GM18519 (cell line): Measurements from ENCODE around the gene FEN1.

Source experiments
- ATAC-seq: cut with Tn5 transposase; IDR thresholded peaks from one replicate; pipeline ENCODE4 v1.9.1; 2021; ENCODE audit warnings: mild to moderate bottlenecking, moderate library complexity; ENCODE audit not compliant: unreplicated experiment, low FRiP score

FEN1 gene

DNA sequence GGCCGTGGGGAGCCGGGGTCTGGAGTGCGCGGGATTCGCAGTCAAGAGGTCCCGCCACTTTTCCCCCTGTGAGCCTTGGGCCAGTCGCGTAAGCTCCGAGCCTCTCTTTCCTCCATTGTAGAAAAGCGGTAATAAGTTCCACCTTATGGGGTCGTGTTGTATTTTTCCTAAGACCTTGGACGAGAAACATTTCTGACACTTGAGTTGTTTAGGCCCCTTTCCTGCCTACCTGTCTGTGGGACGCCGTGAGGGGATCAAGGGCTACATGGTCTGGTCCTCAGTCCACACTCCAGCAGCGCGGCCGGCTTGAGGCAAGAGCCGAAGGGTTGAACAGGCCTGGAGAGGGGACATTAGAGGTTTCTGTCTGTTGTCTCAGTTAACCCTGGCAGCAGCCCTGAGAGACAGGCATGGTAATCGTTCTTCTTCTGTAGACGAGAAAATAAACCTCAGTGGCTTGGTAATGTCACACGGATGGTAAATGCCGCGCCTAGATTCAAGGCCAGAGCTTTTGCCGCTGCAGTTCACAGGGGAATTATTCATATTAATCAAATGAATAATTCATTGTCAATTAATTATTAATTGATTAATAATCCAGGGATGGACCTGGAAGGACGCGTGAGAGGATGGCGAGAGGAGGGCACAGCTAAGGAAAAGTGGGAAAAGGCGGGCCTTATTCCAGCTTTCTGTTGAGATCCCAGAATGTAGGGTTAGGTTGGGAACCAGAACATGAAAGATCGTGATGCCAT lies 545 bp downstream of the FEN1 start:
- ATAC-seq: no peak

DNA sequence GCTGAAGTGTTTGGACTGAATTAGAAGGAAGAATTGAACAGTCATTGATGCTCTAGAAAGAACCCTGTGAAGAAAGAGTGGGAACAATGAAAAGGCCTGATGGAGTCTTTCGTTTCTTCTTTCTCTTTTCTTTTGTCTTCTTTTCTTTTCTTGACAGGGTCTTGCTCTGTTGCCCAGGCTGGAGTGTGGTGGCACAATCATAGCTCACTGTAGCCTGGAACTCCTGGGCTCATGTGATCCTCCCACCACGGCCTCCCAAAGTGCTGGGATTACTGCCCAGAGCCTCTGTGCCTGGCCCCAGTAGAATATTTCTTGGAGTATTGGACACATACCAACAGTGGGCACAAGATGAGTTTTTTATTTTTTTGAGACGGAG lies 1.1 kb downstream of the FEN1 start:
- no peak for ATAC-seq

GRCh38 chr11:61794579-61794978 lies 1.9 kb downstream of the FEN1 start:
- ATAC-seq: no peak

DNA sequence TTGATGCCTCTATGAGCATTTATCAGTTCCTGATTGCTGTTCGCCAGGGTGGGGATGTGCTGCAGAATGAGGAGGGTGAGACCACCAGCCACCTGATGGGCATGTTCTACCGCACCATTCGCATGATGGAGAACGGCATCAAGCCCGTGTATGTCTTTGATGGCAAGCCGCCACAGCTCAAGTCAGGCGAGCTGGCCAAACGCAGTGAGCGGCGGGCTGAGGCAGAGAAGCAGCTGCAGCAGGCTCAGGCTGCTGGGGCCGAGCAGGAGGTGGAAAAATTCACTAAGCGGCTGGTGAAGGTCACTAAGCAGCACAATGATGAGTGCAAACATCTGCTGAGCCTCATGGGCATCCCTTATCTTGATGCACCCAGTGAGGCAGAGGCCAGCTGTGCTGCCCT lies 2.7 kb downstream of the FEN1 start:
- ATAC-seq: no peak

- no peak for ATAC-seq
Observed at GRCh38 chr11:61795876-61796526, 3.3 kb downstream of the FEN1 start.

GRCh38 chr11:61797263-61797944 lies 4.7 kb downstream of the FEN1 start:
- no peak for ATAC-seq

DNA sequence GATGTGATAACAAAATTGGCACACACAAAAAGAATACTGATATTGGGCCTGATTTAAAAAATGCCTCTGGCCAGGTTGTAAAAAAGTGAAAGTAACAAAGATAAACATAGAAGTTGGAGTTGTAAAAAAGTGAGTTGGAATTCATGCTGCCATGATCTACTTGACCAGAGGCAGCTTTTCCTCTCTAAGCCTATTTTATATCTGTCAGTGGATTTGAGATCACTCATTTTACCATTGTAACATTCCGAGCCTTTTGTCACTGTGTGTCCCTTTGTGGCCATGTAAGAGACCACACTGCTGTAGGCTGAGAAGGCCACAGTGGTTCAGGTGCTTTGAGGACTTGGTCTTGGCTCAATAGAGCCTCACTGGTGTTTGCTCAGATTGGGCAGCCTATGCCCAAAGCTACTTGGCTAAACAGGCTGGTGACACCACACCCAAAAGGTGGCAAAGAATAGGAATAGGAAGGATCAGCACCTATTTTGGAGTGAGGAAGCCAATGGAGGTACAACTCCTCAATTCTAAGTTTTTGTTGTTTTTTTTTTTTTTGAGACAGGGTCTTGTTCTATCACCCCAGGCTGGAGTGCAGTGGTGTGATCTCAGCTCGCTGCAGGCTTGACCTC lies 7.1 kb downstream of the FEN1 start:
- no peak for ATAC-seq

DNA sequence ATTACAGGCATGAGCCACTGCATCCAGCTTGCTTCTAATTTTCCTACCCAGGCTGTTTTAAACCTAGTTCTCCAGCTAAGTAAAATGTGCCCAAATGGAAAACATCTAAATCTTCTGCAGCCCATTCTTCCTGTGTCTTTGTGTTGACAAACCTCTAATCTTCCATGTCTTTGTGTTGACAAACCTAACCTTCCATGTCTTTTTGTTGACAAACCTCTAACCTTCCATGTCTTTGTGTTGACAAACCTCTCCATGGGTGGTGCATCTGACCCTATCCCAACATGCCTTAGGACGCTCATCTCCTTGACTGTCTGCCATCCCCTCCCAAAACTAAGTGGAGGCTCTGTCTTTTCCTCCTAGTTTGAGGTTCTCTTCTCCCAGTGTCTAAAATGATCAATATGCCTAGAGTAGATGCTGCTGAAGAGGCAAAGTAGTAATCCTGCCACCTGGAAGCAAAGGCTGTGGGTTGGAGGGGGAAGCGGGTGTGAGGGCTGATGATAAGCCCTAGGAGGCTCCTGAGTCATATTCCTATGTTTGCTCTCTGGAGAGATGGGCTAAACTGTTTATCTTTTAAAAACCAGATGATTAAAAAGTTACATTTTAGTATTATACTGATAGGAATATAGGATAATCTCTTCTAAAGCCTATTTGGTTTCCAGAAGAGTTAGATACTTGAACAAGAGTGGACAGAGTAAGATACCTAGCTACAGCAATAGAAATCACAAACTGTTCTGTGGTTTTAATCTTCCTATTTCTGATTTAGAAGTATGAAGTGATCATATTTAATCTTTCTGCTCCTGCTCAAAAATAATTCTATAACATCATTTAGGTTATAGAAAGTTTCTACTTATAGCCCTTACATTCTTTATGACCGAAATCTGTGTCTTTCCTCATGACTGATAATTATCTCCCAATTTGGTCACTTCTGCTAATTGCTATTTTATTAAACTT lies 7.9 kb downstream of the FEN1 start:
- no peak for ATAC-seq

GRCh38 chr11:61802605-61803004 lies 9.9 kb downstream of the FEN1 start:
- ATAC-seq: no peak

DNA sequence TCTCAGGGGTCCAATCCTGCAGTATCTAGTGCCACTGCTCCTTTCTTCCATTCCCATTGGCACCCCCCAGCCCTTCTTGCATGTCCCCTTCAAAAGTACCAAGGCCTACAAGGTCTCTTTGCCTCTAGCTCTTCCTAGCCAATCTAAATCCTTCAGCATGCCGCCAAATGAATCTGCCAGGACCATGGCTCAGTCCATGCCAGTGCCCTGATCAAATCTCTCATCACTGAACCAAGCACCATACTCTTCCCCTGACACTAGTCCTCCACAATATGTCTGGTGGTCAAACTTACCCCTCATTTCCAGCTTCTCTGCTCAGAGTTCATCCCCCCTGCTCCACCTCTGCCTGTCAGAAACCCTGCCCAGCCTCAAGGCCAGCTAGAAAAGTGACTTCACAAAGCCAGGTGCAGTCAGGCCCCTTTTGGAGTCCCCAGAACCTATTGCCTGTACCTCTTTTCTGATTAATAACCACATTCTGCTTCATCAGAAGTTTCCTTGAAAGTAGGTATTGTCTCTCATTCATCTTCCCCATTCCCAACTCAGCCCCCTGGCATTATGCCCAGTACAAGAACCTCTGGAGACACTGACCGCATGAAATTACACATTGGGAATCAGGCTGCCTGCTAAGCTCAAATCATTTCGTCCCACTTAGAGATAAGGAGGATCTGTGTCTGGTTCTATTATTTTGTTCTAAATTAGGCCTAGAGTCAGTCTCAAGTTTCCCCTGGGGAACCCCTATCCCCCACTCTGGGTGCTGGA lies 11.4 kb downstream of the FEN1 start:
- no peak for ATAC-seq

GRCh38 chr11:61805146-61805545 lies 12.4 kb downstream of the FEN1 start:
- ATAC-seq: no peak

DNA sequence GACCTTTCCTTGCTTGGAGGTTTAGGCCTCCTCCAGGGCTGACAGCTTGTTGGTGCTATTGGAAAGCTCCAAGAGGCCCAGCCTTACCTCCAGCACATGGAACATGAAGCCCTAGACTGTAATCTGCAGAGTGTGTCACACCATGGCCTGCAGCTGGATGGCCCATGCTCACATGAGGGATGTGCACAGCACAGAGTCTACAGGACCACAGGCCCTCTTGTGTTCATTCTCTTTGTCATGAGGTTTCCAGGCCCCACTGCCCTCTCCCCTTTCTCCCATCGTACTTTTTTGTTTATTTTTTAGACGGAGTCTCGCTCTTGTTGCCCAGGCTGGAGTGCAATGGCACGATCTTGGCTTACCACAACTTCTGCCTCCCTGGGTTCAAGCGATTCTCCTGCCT lies 14.1 kb downstream of the FEN1 start:
- ATAC-seq: no peak

DNA sequence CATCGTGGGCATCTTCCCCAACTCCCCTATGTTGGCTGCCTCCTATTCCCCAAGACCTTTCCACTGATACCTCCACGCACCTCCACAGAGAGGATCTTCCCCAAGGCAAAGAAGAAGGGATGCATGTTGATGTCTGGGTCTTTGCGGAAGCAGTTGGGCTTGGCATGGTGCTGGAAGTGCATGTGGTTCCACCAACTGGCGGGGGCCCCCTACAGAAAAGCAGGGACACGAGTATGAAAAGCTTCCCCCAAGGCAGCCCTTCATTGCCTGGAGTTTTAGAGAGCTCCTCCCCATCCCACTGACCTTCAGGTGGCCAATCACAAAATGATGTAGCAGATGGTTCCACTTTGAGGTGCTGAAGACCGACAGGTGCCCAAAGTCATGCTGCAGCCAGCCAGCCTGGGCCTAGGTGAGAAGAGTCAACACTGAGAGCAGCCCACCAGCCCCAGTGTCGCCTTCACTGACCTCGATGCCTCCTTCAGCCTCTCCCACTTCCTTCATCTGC lies 18.0 kb downstream of the FEN1 start:
- no peak for ATAC-seq

DNA sequence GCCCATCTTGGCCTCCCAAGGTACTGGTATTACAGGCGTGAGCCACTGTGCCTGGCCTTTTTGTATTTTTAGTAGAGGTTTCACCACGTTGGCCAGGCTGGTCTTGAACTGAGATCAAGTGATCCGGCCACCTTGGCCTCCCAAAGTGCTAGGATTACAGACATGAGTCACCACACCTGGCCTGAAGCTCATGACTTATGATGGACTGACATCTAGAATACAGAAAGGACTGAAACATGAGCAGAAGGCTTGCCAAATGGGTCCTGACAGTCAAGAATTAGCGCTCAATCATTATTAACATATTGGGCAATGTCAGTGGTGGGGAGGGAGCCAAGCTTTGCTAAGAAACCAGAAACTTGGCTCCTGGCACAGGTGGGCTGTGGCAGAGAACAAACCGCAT lies 19.1 kb downstream of the FEN1 start:
- ATAC-seq: no peak

DNA sequence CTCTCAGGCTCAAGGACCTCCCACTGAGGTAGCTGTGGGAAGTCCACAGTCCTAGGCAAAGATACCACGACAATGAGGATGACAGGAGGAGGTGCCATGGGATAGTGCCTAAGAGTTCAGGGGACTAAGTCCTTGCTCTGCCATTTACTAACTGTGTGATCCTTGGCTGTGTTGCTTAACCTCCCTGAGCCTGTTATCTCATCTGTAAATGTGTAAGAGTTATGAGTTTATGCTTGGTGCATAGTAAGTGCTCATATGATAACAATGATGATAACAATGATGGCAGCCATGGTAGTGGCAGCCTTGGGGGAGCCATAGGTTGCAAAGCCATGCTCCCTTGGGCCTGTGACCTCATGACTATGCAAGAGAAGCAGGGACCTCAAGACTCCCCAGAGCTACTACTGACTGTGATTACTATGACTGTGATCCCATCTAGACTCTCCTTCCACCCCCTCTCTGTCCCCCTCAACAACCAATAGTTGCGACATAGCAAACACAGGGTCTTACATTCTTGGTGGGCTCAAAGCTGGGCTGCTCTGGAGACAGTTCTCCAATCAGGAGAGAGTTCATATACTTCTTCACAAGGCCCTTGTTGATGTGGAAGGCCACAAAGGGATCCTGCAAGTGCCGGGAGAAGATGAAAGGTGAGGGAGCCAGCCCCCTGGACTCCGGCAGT lies 20.2 kb downstream of the FEN1 start:
- no peak for ATAC-seq

GRCh38 chr11:61814247-61814957 lies 21.7 kb downstream of the FEN1 start:
- no peak for ATAC-seq

DNA sequence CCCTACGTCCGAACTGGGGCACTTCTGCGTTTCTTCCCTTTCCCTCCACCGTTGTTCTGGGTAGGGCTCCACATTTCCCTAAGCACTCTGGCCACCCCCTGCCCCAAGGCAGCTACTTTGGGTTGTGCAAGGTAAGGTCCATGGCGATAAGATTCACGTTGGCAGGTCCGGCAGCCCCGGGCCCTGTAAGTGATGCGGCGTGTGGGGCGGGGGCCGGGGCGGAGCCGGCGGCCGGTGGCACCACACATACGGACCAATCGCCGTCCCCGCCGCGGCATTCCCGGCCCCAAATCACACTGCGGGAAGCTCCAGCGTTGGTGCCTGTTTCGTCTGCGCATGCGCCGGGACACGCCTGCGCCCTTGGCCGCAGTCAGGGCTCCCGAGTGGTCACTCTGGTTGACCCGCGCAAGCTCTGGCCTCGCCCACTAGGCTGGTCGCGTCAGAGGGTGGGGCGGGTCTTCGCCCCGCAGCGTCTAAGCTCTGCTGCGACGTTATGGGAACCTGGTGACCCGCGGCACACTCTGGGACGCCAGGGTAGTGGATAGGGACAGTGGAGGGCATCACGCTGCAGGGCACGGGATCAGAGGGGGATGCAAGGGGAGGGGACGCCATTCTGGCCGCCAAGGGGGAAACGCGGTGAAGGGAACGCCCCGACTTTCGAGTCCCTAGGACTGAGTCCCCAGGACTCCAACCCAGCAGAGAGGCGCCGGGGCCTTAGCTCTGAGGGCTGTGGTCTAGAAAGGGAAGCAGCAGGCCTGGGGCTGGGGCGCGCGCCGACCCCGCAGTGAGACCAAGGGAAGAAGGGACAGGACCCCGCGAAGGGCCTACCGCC lies 22.5 kb downstream of the FEN1 start:
- ATAC-seq: no peak
